IMR-90 (cell line): ENCODE measurements around the gene ZNF280A. TPM values are rescaled to one million over a fixed set of nuclear protein-coding genes. Genes with fewer than 3 reads are reported as not detected.

Experiments
- ATAC-seq: fragments of 200-7000 bp; cut with Tn5 transposase; 2 replicates; pipeline ENCODE4 v1.9.1; 2020; ENCODE audit warnings: low read depth, mild to moderate bottlenecking, moderate library complexity
- BruUV-seq: library from RNA; stranded (reverse); fragments of 400-500 nt; replicated peaks from 2 replicates; lab custom pipeline; 2021; lab: Mats Ljungman, UMichigan
- CTCF ChIA-PET: fragments of 300-600 bp; formaldehyde crosslinking; extraction: SDS; loops from one replicate; lab custom pipeline; 2021; ENCODE audit warnings: antibody characterized with exemption; lab: Yijun Ruan, JAX
- POLR2A ChIA-PET: fragments of 300-600 bp; sonication (Branson Sonifier 250); formaldehyde crosslinking; loops from one replicate; lab custom pipeline; 2022; ENCODE audit warnings: antibody characterized with exemption; ENCODE audit not compliant: unreplicated experiment; lab: Charles Lee
- DNase-seq: peaks from one replicate; pipeline ENCODE4 v3.0.0; 2013
- H2AFZ ChIP-seq: replicated peaks from 2 replicates; pipeline ENCODE3; 2013; ENCODE audit warnings: low read length, mild to moderate bottlenecking; ENCODE audit not compliant: poor library complexity
- H2AK5ac ChIP-seq: 2 replicates; pipeline ENCODE4 v1.6.1; 2013; ENCODE audit warnings: low read depth, low read length, inconsistent platforms
- H2AK9ac ChIP-seq: replicated peaks from 2 replicates; pipeline ENCODE3; 2013; ENCODE audit warnings: mild to moderate bottlenecking, low read depth, low read length, moderate library complexity; ENCODE audit not compliant: poor library complexity
- H2BK120ac ChIP-seq: 2 replicates; pipeline ENCODE4 v1.6.1; 2013; ENCODE audit warnings: low read depth, low read length, inconsistent platforms
- H2BK15ac ChIP-seq: 3 replicates; pipeline ENCODE4 v1.6.1; 2013; ENCODE audit warnings: low read depth, low read length, inconsistent platforms
- H2BK20ac ChIP-seq: 2 replicates; pipeline ENCODE4 v1.6.1; 2013; ENCODE audit warnings: low read depth, mild to moderate bottlenecking, inconsistent platforms, low read length, moderate library complexity
- H2BK5ac ChIP-seq: 2 replicates; pipeline ENCODE4 v1.6.1; 2013; ENCODE audit warnings: mild to moderate bottlenecking, low read depth, low read length, inconsistent platforms; ENCODE audit not compliant: poor library complexity, severe bottlenecking
- H3K14ac ChIP-seq: replicated peaks from 2 replicates; pipeline ENCODE4 v1.6.1; 2013; ENCODE audit warnings: low read depth, low read length, inconsistent platforms
- H3K18ac ChIP-seq: 2 replicates; pipeline ENCODE4 v1.6.1; 2013; ENCODE audit warnings: low read depth, low read length, control low read depth
- H3K23ac ChIP-seq: 2 replicates; pipeline ENCODE4 v1.6.1; 2013; ENCODE audit warnings: low read depth, low read length, inconsistent platforms
- H3K27ac ChIP-seq: 2 replicates; pipeline ENCODE4 v1.5.1; 2013; ENCODE audit warnings: mild to moderate bottlenecking, control low read depth, low read length; ENCODE audit not compliant: insufficient read depth
- H3K27me3 ChIP-seq: 2 replicates; pipeline ENCODE4 v1.6.1; 2013; ENCODE audit warnings: low read length; ENCODE audit not compliant: control insufficient read depth, insufficient read depth
- H3K36me3 ChIP-seq: 2 replicates; pipeline ENCODE4 v1.6.1; 2013; ENCODE audit warnings: low read length, mixed read lengths; ENCODE audit not compliant: control insufficient read depth, insufficient read depth
- H3K4ac ChIP-seq: 2 replicates; pipeline ENCODE4 v1.6.1; 2013; ENCODE audit warnings: low read depth, low read length, inconsistent platforms
- H3K4me1 ChIP-seq: 2 replicates; pipeline ENCODE4 v1.6.1; 2013; ENCODE audit warnings: low read length, mixed read lengths; ENCODE audit not compliant: control insufficient read depth, insufficient read depth
- H3K4me2 ChIP-seq: 2 replicates; pipeline ENCODE4 v1.6.1; 2013; ENCODE audit warnings: low read depth, mild to moderate bottlenecking, control low read depth, low read length, moderate library complexity
- H3K4me3 ChIP-seq: 2 replicates; pipeline ENCODE4 v1.5.1; 2013; ENCODE audit warnings: low read depth, mild to moderate bottlenecking, control low read depth, low read length, moderate library complexity; ENCODE audit not compliant: insufficient read depth
- H3K56ac ChIP-seq: 2 replicates; pipeline ENCODE4 v1.6.1; 2013; ENCODE audit warnings: low read length, inconsistent platforms; ENCODE audit not compliant: insufficient read depth; ENCODE audit errors: extremely low read depth
- H3K79me1 ChIP-seq, 2 experiments: 2 replicates each; pipeline ENCODE4 v1.6.1; 2013; ENCODE audit warnings: low read length in 2 of 2, inconsistent platforms in 1 of 2, low read depth in 1 of 2
- H3K9ac ChIP-seq: 2 replicates; pipeline ENCODE4 v1.6.1; 2013; ENCODE audit warnings: low read depth, low read length, control low read depth
- H3K9me1 ChIP-seq: 2 replicates; pipeline ENCODE4 v1.6.1; 2013; ENCODE audit warnings: low read length, inconsistent platforms; ENCODE audit not compliant: insufficient read depth
- H3K9me3 ChIP-seq: 2 replicates; pipeline ENCODE4 v1.6.1; 2013; ENCODE audit warnings: low read length; ENCODE audit not compliant: control insufficient read depth, insufficient read depth
- H4K20me1 ChIP-seq: 2 replicates; pipeline ENCODE4 v1.6.1; 2013; ENCODE audit warnings: low read length, inconsistent platforms; ENCODE audit not compliant: insufficient read depth
- H4K5ac ChIP-seq: 2 replicates; pipeline ENCODE4 v1.6.1; 2013; ENCODE audit warnings: mild to moderate bottlenecking, low read depth, low read length, control low read depth
- H4K8ac ChIP-seq, 2 experiments: 2 replicates each; pipeline ENCODE4 v1.6.1; 2013; ENCODE audit warnings: low read depth in 2 of 2, low read length in 2 of 2, control low read depth in 1 of 2, inconsistent platforms in 1 of 2
- H4K91ac ChIP-seq: 2 replicates; pipeline ENCODE4 v1.6.1; 2013; ENCODE audit warnings: low read depth, low read length, inconsistent platforms; ENCODE audit not compliant: insufficient read depth
- FOS ChIP-seq: fragments of 150-350 bp; IDR thresholded peaks from 2 replicates; pipeline ENCODE4 v1.6.1; 2016; ENCODE audit warnings: low read depth, low read length
- WGBS, 2 experiments: methylation state at CpG; one replicate each; pipeline versions ENCODE4 v1.1.5 to v1.1.7; 2013; ENCODE audit warnings: missing lambda C conversion rate in 2 of 2; ENCODE audit not compliant: insufficient read length in 1 of 2; ENCODE audit errors: extremely low coverage in 2 of 2; 5-methylcytosine and 5-hydroxymethylcytosine counted together
- dilution Hi-C: fragments of 300-500 bp; cut with HindIII; formaldehyde crosslinking; loops from one replicate; pipeline ENCODE4 v1.14.3; 2018; ENCODE audit warnings: low sequenced_read_pairs; ENCODE audit not compliant: unreplicated experiment
- in situ Hi-C: fragments of 300-500 bp; cut with MboI; formaldehyde crosslinking; loops from 3 replicates; pipeline ENCODE4 v1.14.3; 2019; ENCODE audit warnings: low sequenced_read_pairs, inconsistent platforms, mixed read lengths
- intact Hi-C: fragments of 100-400 bp; cut with micrococcal nuclease; formaldehyde crosslinking; loops from 2 replicates; pipeline ENCODE4 v1.10.0; 2022
- polyA plus RNA-seq, 3 experiments: library from polyadenylated mRNA; depleted of rRNA; stranded (reverse); fragments of >200 nt; gene quantifications; 2 replicates each; pipeline ENCODE4 v1.2.3, GENCODE V29; 2012; ENCODE audit warnings: low replicate concordance in 1 of 3
- total RNA-seq: library from RNA; depleted of rRNA; stranded (reverse); fragments of >200 nt; gene quantifications from 2 replicates; pipeline ENCODE4 v1.2.3, GENCODE V29; 2012

Gene ZNF280A
- total and polyA plus RNA-seq, 2 of the 4 experiments (the other 2 are of a cell fraction): not detected

- intact Hi-C loops (no loop called here), dilution Hi-C loops (no loop called here), in situ Hi-C loops (no loop called here)
- H2AK9ac ChIP-seq: no peak overlapping the region
- H3K4me3 ChIP-seq: no peak overlapping the region
- no TSS peak for BruUV-seq
- H2BK5ac ChIP-seq: no peak overlapping the region
- no peaks in the 10 kb centered on the region; the same call in 1 of the 2 replicates for H3K27me3 ChIP-seq
- TF ChIP-seq FOS: no peak
- POLR2A ChIA-PET: no interaction called here
- H3K9ac ChIP-seq: no peak overlapping the region
- H4K8ac ChIP-seq: no peak overlapping the region
- H3K4me1 ChIP-seq: no peaks in the 10 kb centered on the region
- no peaks in the 10 kb centered on the region for H3K36me3 ChIP-seq
- H3K4me2 ChIP-seq: no peak overlapping the region
- no peaks in the 10 kb centered on the region for H3K9me3 ChIP-seq
- DNase-seq (no peak), ATAC-seq (no peak)
- CTCF ChIA-PET: no interaction called here
- no peak overlapping the region for H2BK15ac ChIP-seq
- H3K14ac ChIP-seq: no peak overlapping the region
- H4K91ac ChIP-seq: no peak overlapping the region
- 92% methylated on average over 6 of the region's 14 CpGs; no CpG with 5 or more reads in 1 of the 2 experiments for WGBS, 2 experiments
- no peaks in the 10 kb centered on the region; the same call in 1 of the 2 replicates for H3K9me1 ChIP-seq
- H3K18ac ChIP-seq: no peak overlapping the region
- H2BK120ac ChIP-seq: no peak overlapping the region
- no peak overlapping the region for H2AFZ ChIP-seq
- H4K5ac ChIP-seq: no peak overlapping the region
- no peak overlapping the region for H3K4ac ChIP-seq
- H2BK20ac ChIP-seq: no peak overlapping the region
- no peak overlapping the region for H3K56ac ChIP-seq
- H3K79me1 ChIP-seq: no peaks in the 10 kb centered on the region
- H2AK5ac ChIP-seq: no peak overlapping the region
- H3K23ac ChIP-seq: no peak overlapping the region
- no peak overlapping the region for H3K27ac ChIP-seq
- no peaks in the 10 kb centered on the region for H4K20me1 ChIP-seq
These were observed 36.5 kb upstream of the ZNF280A start for GRCh38 chr22:22556578-22556977.
